KMS-11 (cell line): ENCODE results near the gene C2orf74.
"Not testable (repeated sequence)": the region's sequence is repeated elsewhere in the genome, so short reads cannot be mapped to it uniquely, and the experiment has no call there.

Source experiments
- H2AFZ ChIP-seq: fragments of 200-600 bp; sonication (generic); 2 replicates; pipeline ENCODE4 v1.6.1; 2016; ENCODE audit warnings: antibody characterized with exemption, mixed run types, low read depth
- H3K27ac ChIP-seq: fragments of 200-600 bp; sonication (generic); 2 replicates; pipeline ENCODE4 v1.6.1; 2016; ENCODE audit warnings: mild to moderate bottlenecking, mixed run types
- H3K27me3 ChIP-seq: fragments of 200-600 bp; sonication (generic); 2 replicates; pipeline ENCODE4 v1.6.1; 2017; ENCODE audit warnings: mild to moderate bottlenecking, low read depth, mixed run types, moderate library complexity; ENCODE audit not compliant: insufficient read depth
- H3K36me3 ChIP-seq: fragments of 200-600 bp; sonication (generic); 2 replicates; pipeline ENCODE4 v1.6.1; 2017; ENCODE audit warnings: mild to moderate bottlenecking, mixed run types; ENCODE audit not compliant: insufficient read depth
- H3K4me1 ChIP-seq: fragments of 200-600 bp; sonication (generic); 2 replicates; pipeline ENCODE4 v1.6.1; 2016; ENCODE audit warnings: mild to moderate bottlenecking, low read depth, mixed run types; ENCODE audit not compliant: poor library complexity, severe bottlenecking
- H3K4me2 ChIP-seq: fragments of 200-600 bp; sonication (generic); 2 replicates; pipeline ENCODE4 v1.7.0; 2016; ENCODE audit warnings: mild to moderate bottlenecking, mixed run types
- H3K4me3 ChIP-seq: fragments of 200-600 bp; sonication (generic); IDR thresholded peaks from 2 replicates; pipeline ENCODE4 v1.6.1; 2017; ENCODE audit warnings: low read depth, low read length, mixed read lengths; ENCODE audit not compliant: insufficient read depth
- H3K79me2 ChIP-seq: fragments of 200-600 bp; sonication (generic); 2 replicates; pipeline ENCODE4 v1.6.1; 2016; ENCODE audit warnings: low read depth, mixed run types; ENCODE audit not compliant: insufficient read depth
- H3K9ac ChIP-seq: fragments of 200-600 bp; sonication (generic); 2 replicates; pipeline ENCODE4 v1.6.1; 2016; ENCODE audit warnings: mild to moderate bottlenecking, mixed run types
- H4K20me1 ChIP-seq: fragments of 200-600 bp; sonication (generic); 2 replicates; pipeline ENCODE4 v1.6.1; 2016; ENCODE audit warnings: mild to moderate bottlenecking, mixed run types; ENCODE audit not compliant: insufficient read depth
- CTCF ChIP-seq: fragments of 200-600 bp; sonication (generic); conservative IDR thresholded peaks from 2 replicates; pipeline ENCODE4 v1.6.1; 2017; ENCODE audit warnings: low read depth, mild to moderate bottlenecking, antibody characterized with exemption, low read length, moderate library complexity, mixed read lengths

The C2orf74 gene

GRCh38 chr2:61162721-61163120, 733 bp downstream of the C2orf74 start:
- H3K4me1 ChIP-seq = peaks cover 15% of the 10 kb centered on the region
- H3K27me3 ChIP-seq = no peaks in the 10 kb centered on the region
- H4K20me1 ChIP-seq = no peaks in the 10 kb centered on the region
- peak overlapping the region; percentile 27; the same call in 1 of the 2 replicates for H3K27ac ChIP-seq
- no peak overlapping the region for H3K4me3 ChIP-seq
- no peak overlapping the region; the same call in 1 of the 2 replicates for H2AFZ ChIP-seq
- no peaks in the 10 kb centered on the region for H3K36me3 ChIP-seq
- H3K9ac ChIP-seq = no peak overlapping the region
- no peak for TF ChIP-seq CTCF
- peak overlapping the region; percentile 5; the same call in 1 of the 2 replicates for H3K4me2 ChIP-seq
- no peaks in the 10 kb centered on the region for H3K79me2 ChIP-seq

GRCh38 chr2:61165082-61165481, 3.1 kb downstream of the C2orf74 start:
- not testable (repeated sequence) for H3K27me3 ChIP-seq, H2AFZ ChIP-seq, H3K4me3 ChIP-seq, H3K9ac ChIP-seq, H3K27ac ChIP-seq, H3K36me3 ChIP-seq, H3K4me2 ChIP-seq, H3K79me2 ChIP-seq, H4K20me1 ChIP-seq
- H3K4me1 ChIP-seq = peaks cover 15% of the 10 kb centered on the region

DNA sequence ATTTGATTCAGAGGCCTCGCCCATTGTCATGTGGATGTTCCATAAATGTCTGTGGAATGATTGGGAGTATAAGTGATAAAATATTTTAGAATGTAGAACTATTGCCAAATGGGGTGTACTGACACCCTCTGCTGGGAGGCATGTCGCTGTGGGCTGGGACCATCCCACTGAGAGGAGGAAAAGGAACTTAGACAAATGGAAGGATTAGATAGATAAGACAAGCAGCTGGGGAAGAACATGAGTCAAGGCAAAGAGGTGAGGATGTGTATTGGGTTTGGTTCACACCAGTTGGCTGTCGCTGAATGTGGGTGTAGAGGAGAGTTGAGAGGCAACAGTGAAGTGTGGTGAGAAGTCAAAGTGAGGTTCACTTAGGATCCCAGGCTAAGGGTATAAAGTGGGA, 4.0 kb downstream of the C2orf74 start:
- Histone ChIP-seq H3K79me2 (no peaks in the 10 kb centered on the region), H3K4me1 (peaks cover 15% of the 10 kb centered on the region), H3K4me2 (no peak overlapping the region), H3K36me3 (no peaks in the 10 kb centered on the region), H3K27me3 (no peaks in the 10 kb centered on the region), H3K4me3 (no peak overlapping the region), H2AFZ (no peak overlapping the region), H3K9ac (no peak overlapping the region), H4K20me1 (no peaks in the 10 kb centered on the region), H3K27ac (no peak overlapping the region)
- TF ChIP-seq CTCF = no peak

GRCh38 chr2:61167579-61167978, 5.6 kb downstream of the C2orf74 start:
- Histone ChIP-seq H3K27me3 (no peaks in the 10 kb centered on the region), H3K36me3 (no peaks in the 10 kb centered on the region), H3K79me2 (no peaks in the 10 kb centered on the region), H3K9ac (no peak overlapping the region), H2AFZ (no peak overlapping the region), H3K4me2 (no peak overlapping the region), H3K27ac (no peak overlapping the region), H4K20me1 (no peaks in the 10 kb centered on the region), H3K4me3 (no peak overlapping the region), H3K4me1 (peaks cover 7% of the 10 kb centered on the region)
- TF ChIP-seq CTCF = no peak

- Histone ChIP-seq H4K20me1 (no peaks in the 10 kb centered on the region), H3K9ac (no peak overlapping the region), H3K4me1 (peaks cover 7% of the 10 kb centered on the region), H3K4me3 (no peak overlapping the region), H3K27ac (no peak overlapping the region), H2AFZ (no peak overlapping the region), H3K4me2 (no peak overlapping the region), H3K27me3 (no peaks in the 10 kb centered on the region), H3K79me2 (peaks cover 1% of the 10 kb centered on the region; the same call in 1 of the 2 replicates), H3K36me3 (no peaks in the 10 kb centered on the region)
- no peak for TF ChIP-seq CTCF
Measured at GRCh38 chr2:61172671-61173070, 10.7 kb downstream of the C2orf74 start.
